K562 (cell line): Measurements from ENCODE around the gene GGA3. TPM values are rescaled to one million over a fixed set of nuclear protein-coding genes. Genes with fewer than 3 reads are reported as not detected.

Experiments used
- BDP1 ChIP-seq: IDR thresholded peaks from 3 replicates; pipeline ENCODE4 v1.6.1; 2011; ENCODE audit not compliant: insufficient read length, insufficient read depth
- CCAR2 ChIP-seq: fragments of 200-400 bp; formaldehyde crosslinking; IDR thresholded peaks from 2 replicates; pipeline ENCODE4 v1.6.1; 2017; ENCODE audit warnings: mild to moderate bottlenecking, low read depth, low read length
- CREM ChIP-seq: IDR thresholded peaks from 2 replicates; pipeline ENCODE4 v1.6.1; 2014; ENCODE audit warnings: antibody characterized with exemption, low read depth
- GABPA ChIP-seq: fragments of 200-800 bp; sonication (Bioruptor generic); conservative IDR thresholded peaks from 2 replicates; pipeline ENCODE4 v1.6.1; 2016; ENCODE audit warnings: low read depth, missing genetic modification characterization, missing compliant biosample characterization
- MCM7 ChIP-seq, 2 experiments: fragments of 450-650 bp; IDR thresholded peaks; 2 replicates each; pipeline ENCODE4 v1.6.1; 2016 to 2018
- NR2C2 ChIP-seq, 2 experiments: fragments of 200-800 bp in 1 of 2; sonication (Bioruptor generic) in 1 of 2; sonication (generic) in 1 of 2; formaldehyde crosslinking in 1 of 2; IDR thresholded peaks; 2 replicates each; pipeline versions ENCODE4 v1.6.1 to v1.8.0; 2016 to 2022; ENCODE audit warnings: mild to moderate bottlenecking in 1 of 2, missing compliant biosample characterization in 1 of 2, missing genetic modification characterization in 1 of 2, missing genetic modification reagents in 1 of 2
- NR4A1 ChIP-seq, 2 experiments: fragments of 250-450 bp in 1 of 2; fragments of 450-650 bp in 1 of 2; sonication (Bioruptor Pico) in 1 of 2; IDR thresholded peaks; 2 replicates each; pipeline versions ENCODE4 v1.4.0 to v1.6.1; 2016 to 2020; ENCODE audit warnings: mild to moderate bottlenecking in 2 of 2, missing compliant biosample characterization in 1 of 2, missing genetic modification characterization in 1 of 2, moderate library complexity in 1 of 2
- RBM14 ChIP-seq: fragments of 200-400 bp; formaldehyde crosslinking; IDR thresholded peaks from 2 replicates; pipeline ENCODE4 v1.6.1; 2018; ENCODE audit warnings: low read depth, mild to moderate bottlenecking, low read length, moderate library complexity, borderline replicate concordance; ENCODE audit not compliant: insufficient read depth
- RBM25 ChIP-seq: fragments of 200-400 bp; formaldehyde crosslinking; IDR thresholded peaks from 2 replicates; pipeline ENCODE4 v1.6.1; 2018; ENCODE audit warnings: low read length, low read depth, moderate library complexity; ENCODE audit not compliant: severe bottlenecking
- ZBTB11 ChIP-seq, 3 experiments: fragments of 200-800 bp in 1 of 3; fragments of 250-450 bp in 1 of 3; fragments of 450-650 bp in 1 of 3; sonication (Bioruptor Pico) in 1 of 3; sonication (Bioruptor generic) in 1 of 3; formaldehyde crosslinking in 1 of 3; IDR thresholded peaks; 2 replicates each; pipeline versions ENCODE4 v1.6.1 to v1.8.0; 2016 to 2022; ENCODE audit warnings: mild to moderate bottlenecking in 2 of 3, missing genetic modification characterization in 2 of 3, missing compliant biosample characterization in 1 of 3, moderate library complexity in 1 of 3
- ZNF431 ChIP-seq: sonication (generic); formaldehyde crosslinking; IDR thresholded peaks from 2 replicates; pipeline ENCODE4 v1.8.0; 2022; ENCODE audit warnings: mild to moderate bottlenecking, missing genetic modification reagents
- polyA plus RNA-seq, 8 experiments: library from polyadenylated mRNA; depleted of rRNA in 4 of 8; stranded (reverse) in 5 of 8; unstranded in 3 of 8; fragments of >200 nt; fragmentation: Nextera tagmentation in 2 of 8; fragmentation: Illumina TruSeq in 1 of 8; extraction: Ambion mirVana in 2 of 8; extraction: Trizol in 1 of 8; gene quantifications; 2 replicates each; pipeline versions ENCODE4 v1.2.1 to v1.2.3, GENCODE V29; 2011 to 2014; ENCODE audit warnings: inconsistent platforms in 1 of 8, missing spikeins in 1 of 8
- total RNA-seq, 7 experiments: library from RNA; depleted of rRNA in 6 of 7; stranded (reverse); fragments of >200 nt in 6 of 7; fragmentation: Illumina TruSeq in 2 of 7; extraction: Trizol in 2 of 7; gene quantifications; 2 replicates each; pipeline versions ENCODE4 v1.2.1 to v1.2.3, GENCODE V29; 2011 to 2021; ENCODE audit warnings: low replicate concordance in 1 of 7
- TF ChIP-seq, protein P1 (sequence below): fragments of 450-650 bp; formaldehyde crosslinking; IDR thresholded peaks from 2 replicates; pipeline ENCODE4 v1.4.0; 2020; ENCODE audit warnings: mild to moderate bottlenecking, mixed read lengths
- TF ChIP-seq, protein P2 (sequence below): fragments of 450-650 bp; IDR thresholded peaks from 2 replicates; pipeline ENCODE4 v1.6.1; 2014; ENCODE audit warnings: low read depth, mild to moderate bottlenecking, moderate library complexity, borderline replicate concordance
- TF ChIP-seq, protein P3 (sequence below): fragments of 450-650 bp; conservative IDR thresholded peaks from 2 replicates; pipeline ENCODE4 v1.6.1; 2016; ENCODE audit warnings: missing genetic modification characterization, low read depth, mild to moderate bottlenecking, missing compliant biosample characterization, moderate library complexity
- TF ChIP-seq, protein P4 (sequence below): sonication (generic); formaldehyde crosslinking; IDR thresholded peaks from 2 replicates; pipeline ENCODE4 v1.8.0; 2022; ENCODE audit warnings: mild to moderate bottlenecking, missing genetic modification reagents

The GGA3 gene
- total and polyA plus RNA-seq, 9 of the 15 experiments (the other 6 are each of a cell fraction or from before 2014, with no cell fraction given): 5.7 to 64.9 (median 25.4) TPM

DNA sequence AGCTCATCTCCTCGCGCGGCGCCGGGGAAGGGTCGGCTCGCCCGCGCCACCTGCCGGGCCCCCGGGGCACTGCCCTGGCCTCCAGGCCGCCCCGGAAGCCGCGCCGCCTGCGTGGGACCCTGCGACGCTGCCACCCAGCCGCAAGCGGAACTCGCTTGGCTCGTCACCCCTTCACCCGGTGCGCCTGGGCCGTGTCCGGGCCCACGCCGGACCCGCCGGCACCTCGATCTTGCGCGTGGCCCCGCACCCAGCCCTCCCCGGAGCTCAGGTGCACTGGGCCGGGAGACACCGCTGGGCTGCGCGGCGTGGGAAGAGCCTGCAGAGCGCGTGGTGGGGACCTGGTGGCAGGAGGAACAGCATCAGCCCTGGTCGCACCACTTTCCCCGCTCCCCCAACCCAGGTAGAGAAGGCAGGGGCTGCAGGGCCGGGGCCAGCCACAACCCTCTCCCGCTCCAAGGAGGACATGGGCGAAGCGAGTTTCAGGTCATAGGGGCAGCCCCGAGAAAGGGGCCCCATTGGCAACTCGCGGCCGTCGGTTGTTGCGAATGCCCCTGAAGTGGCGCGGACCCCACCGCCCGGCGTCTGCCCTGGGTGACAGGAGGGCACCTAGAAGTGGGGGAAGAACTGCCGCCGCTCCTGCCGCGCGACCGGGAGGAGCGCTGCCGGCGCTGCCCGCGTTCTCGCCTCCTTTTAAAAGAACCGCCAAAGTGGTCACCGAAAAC lies 10.0 kb upstream of the GGA3 start (continued):
- TF ChIP-seq NR4A1 (CRISPR knock-in tag; IDR thresholded peaks at IDR 0.05) (peak; percentile 14; the same call in 1 of the 2 replicates), NR4A1 (tag; IDR thresholded peaks at IDR 0.05) (no peak), MCM7 (IDR thresholded peaks at IDR 0.05) (no peak), CREM (peak; percentile 97), GABPA (peak; percentile 89), RBM25 (peak; percentile 50), ZBTB11 (CRISPR knock-in tag; IDR thresholded peaks at IDR 0.05) (peak in 2 of 3 experiments; percentile 69 to 93; a peak in 5 of 6 replicates), CCAR2 (no peak), ZNF431 (CRISPR knock-in tag) (no peak), BDP1 (no peak), RBM14 (0 out of 2 replicates have a peak, but pooled peaks have one; percentile 82), NR2C2 (CRISPR knock-in tag; IDR thresholded peaks at IDR 0.05) (peak; percentile 76), NR2C2 (tag; IDR thresholded peaks at IDR 0.05) (peak; percentile 93)
- TF ChIP-seq, protein P1, sequence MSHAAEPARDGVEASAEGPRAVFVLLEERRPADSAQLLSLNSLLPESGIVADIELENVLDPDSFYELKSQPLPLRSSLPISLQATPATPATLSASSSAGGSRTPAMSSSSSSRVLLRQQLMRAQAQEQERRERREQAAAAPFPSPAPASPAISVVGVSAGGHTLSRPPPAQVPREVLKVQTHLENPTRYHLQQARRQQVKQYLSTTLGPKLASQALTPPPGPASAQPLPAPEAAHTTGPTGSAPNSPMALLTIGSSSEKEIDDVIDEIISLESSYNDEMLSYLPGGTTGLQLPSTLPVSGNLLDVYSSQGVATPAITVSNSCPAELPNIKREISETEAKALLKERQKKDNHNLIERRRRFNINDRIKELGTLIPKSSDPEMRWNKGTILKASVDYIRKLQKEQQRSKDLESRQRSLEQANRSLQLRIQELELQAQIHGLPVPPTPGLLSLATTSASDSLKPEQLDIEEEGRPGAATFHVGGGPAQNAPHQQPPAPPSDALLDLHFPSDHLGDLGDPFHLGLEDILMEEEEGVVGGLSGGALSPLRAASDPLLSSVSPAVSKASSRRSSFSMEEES (CRISPR knock-in tag): no peak
- TF ChIP-seq, protein P2, sequence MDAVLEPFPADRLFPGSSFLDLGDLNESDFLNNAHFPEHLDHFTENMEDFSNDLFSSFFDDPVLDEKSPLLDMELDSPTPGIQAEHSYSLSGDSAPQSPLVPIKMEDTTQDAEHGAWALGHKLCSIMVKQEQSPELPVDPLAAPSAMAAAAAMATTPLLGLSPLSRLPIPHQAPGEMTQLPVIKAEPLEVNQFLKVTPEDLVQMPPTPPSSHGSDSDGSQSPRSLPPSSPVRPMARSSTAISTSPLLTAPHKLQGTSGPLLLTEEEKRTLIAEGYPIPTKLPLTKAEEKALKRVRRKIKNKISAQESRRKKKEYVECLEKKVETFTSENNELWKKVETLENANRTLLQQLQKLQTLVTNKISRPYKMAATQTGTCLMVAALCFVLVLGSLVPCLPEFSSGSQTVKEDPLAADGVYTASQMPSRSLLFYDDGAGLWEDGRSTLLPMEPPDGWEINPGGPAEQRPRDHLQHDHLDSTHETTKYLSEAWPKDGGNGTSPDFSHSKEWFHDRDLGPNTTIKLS: peak; percentile 61; the same call in 1 of the 2 replicates
- TF ChIP-seq, protein P3, sequence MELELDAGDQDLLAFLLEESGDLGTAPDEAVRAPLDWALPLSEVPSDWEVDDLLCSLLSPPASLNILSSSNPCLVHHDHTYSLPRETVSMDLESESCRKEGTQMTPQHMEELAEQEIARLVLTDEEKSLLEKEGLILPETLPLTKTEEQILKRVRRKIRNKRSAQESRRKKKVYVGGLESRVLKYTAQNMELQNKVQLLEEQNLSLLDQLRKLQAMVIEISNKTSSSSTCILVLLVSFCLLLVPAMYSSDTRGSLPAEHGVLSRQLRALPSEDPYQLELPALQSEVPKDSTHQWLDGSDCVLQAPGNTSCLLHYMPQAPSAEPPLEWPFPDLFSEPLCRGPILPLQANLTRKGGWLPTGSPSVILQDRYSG (tag): no peak
- TF ChIP-seq, protein P4, sequence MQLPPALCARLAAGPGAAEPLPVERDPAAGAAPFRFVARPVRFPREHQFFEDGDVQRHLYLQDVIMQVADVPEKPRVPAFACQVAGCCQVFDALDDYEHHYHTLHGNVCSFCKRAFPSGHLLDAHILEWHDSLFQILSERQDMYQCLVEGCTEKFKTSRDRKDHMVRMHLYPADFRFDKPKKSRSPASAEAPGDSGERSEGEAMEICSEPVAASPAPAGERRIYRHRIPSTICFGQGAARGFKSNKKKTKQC (CRISPR knock-in tag): peak; percentile 65; the same call in 1 of the 2 replicates
